HT-29 (cell line): Measurements from ENCODE around the gene TEX22. TPM values are rescaled to one million over a fixed set of nuclear protein-coding genes. Genes with fewer than 3 reads are reported as not detected.

ENCODE experiments used
- DNase-seq: peaks from one replicate; pipeline ENCODE4 v3.0.0-alpha.2; 2015; ENCODE audit warnings: low spot score
- total RNA-seq: library from RNA; depleted of rRNA; stranded (reverse); fragments of >200 nt; shearing (Covaris generic); gene quantifications from 2 replicates; pipeline ENCODE4 v1.2.3, GENCODE V29; 2014; rRNA removed

Gene TEX22
- total RNA-seq, 1 experiment from 2014 or later = not detected

GRCh38 chr14:105455086-105455640, 56.8 kb downstream of the TEX22 start:
- no peak for DNase-seq

- DNase-seq = no peak
Observed at GRCh38 chr14:105455766-105456660, 57.7 kb downstream of the TEX22 start.

- DNase-seq = no peak
Observed at GRCh38 chr14:105456736-105457617, 58.6 kb downstream of the TEX22 start.

GRCh38 chr14:105458010-105458409, 59.7 kb downstream of the TEX22 start:
- no peak for DNase-seq

GRCh38 chr14:105458571-105458970, 60.2 kb downstream of the TEX22 start:
- DNase-seq = no peak

DNA sequence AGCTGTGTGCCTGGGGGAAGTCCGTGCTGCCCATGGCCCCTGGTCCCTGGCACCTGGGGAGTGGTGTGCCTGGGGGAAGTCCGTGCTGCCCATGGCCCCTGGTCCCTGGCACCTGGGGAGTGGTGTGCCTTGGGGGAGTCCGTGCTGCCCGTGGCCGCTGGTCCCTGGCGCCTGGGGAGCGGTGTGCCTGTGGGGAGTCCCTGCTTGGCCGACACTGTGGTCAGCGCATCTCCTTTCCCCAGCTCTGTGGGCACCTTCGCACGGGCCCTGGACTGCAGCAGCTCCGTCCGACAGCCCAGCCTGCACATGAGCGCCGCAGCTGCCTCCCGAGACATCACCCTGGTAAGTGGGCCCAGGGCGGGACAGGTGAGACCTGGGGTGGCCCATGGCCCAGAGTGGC, 61.8 kb downstream of the TEX22 start:
- no peak for DNase-seq

GRCh38 chr14:105460616-105461015, 62.3 kb downstream of the TEX22 start:
- no peak for DNase-seq

- DNase-seq = no peak
Observed at GRCh38 chr14:105461903-105462302, 63.6 kb downstream of the TEX22 start.

Other genes with a start within 250 kb of the TEX22 start
- gene JAG2, start 229.8 kb upstream of the TEX22 start, total RNA-seq = 10.6 and 16.0 TPM in 2 replicates
- gene NUDT14, start 217.2 kb upstream of the TEX22 start, total RNA-seq = 63.2 and 74.9 TPM in 2 replicates
- gene BTBD6, start 150.0 kb upstream of the TEX22 start, total RNA-seq = 65.8 and 72.3 TPM in 2 replicates
- 46.6 and 50.2 TPM in 2 replicates for gene BRF1, start 97.5 kb upstream of the TEX22 start, total RNA-seq
- 65.6 and 65.7 TPM in 2 replicates for gene PACS2, start 83.8 kb upstream of the TEX22 start, total RNA-seq
- gene MTA1, start 21.3 kb downstream of the TEX22 start, total RNA-seq = 120 and 136 TPM in 2 replicates
- gene CRIP2, start 76.3 kb downstream of the TEX22 start, total RNA-seq = 267 and 274 TPM in 2 replicates
- gene CRIP1, start 88.3 kb downstream of the TEX22 start, total RNA-seq = 667 and 791 TPM in 2 replicates
- gene TEDC1, start 92.7 kb downstream of the TEX22 start, total RNA-seq = 112 and 140 TPM in 2 replicates
- gene TMEM121, start 128.0 kb downstream of the TEX22 start, total RNA-seq = 0.31 and 0.65 TPM in 2 replicates